ENCODE data around the gene ID3. TPM values are rescaled to one million over a fixed set of nuclear protein-coding genes. Genes with fewer than 3 reads are reported as not detected.
"Not testable (repeated sequence)": the region's sequence is repeated elsewhere in the genome, so short reads cannot be mapped to it uniquely, and the experiment has no call there.

The ID3 gene
- total RNA-seq, 1 experiment from 2014 or later = 460 TPM

DNA sequence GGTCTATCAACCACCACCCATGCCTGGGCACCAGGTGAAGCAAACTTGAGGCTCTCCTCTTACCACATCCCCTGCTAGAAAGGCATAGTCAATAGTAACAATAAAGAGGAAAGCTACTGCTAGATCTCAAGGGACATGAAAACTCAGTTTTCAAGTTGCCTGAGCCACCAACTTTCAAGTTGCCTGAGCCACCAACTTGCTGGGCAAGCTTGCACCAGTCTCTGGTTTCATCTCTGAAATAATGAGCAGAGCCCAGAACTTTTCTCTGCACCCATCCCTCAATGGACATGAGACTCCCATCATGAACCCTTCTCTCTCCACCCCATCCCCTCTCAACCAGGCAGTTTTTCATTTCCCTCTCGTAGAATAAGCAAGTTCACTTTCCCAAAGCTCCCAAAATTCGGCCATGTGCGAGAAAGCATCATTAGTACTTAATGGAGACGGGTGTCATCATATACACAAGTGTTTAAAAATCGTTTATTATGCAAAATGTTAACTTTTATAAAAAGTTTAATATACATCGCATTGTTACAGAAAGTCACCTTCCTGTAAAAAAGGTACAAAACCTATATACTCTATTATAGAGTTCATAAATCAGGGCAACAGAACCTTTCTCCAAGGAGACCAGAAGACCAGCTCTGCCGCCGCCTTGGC lies 1.7 kb downstream of the ID3 start:
- DNase-seq (ENCODE audit: low read depth) = no peak

DNA sequence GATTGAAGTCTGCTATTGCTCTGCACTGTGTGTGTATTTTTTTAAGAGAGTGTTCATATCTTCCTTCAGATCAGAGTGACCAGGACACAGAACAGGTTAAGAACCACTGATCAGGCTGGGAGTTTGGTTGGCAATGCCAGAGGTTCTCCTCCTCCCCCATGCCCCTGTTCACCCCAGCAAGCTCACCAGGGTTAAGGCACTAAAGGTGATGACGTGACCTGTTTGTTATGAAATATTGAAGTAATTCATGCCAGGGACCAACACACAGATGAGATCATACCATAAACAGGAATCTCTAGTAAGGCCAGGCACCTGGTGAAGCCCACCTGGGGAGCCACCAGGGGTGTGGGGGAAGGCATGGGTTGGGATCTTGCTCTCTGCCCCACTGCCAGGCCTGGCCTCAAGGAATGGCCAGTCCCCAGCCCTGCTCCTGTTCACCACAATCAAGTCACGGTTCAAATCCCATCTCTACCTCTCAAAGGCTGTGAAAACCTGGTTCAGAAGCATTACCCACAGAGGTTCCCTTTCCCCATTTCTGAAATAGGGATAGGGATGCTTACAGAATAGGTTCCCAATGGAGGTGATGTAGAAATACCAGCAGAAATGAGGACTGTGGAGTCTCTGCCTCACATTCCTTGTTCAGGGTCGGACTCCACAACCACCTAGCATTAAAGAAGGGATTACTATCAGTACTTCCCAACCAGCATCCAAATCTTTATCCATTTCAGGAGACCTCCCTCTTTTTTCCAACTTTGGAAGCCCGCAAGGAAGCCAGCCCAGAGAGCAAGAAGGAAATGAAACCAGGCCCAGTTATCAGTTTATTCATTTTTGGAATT lies 2.4 kb downstream of the ID3 start:
- peak; percentile 77 for DNase-seq (ENCODE audit: low read depth)
- in situ Hi-C loops (cut with HindIII; ENCODE audit: low pct_unique_long_range_greater_than_20kb, low sequenced_read_pairs) = no loop called here

More for the DNA sequence above, 1.7 kb downstream of the ID3 start:
- in situ Hi-C loops (cut with HindIII; ENCODE audit: low pct_unique_long_range_greater_than_20kb, low sequenced_read_pairs) = no loop called here

DNA sequence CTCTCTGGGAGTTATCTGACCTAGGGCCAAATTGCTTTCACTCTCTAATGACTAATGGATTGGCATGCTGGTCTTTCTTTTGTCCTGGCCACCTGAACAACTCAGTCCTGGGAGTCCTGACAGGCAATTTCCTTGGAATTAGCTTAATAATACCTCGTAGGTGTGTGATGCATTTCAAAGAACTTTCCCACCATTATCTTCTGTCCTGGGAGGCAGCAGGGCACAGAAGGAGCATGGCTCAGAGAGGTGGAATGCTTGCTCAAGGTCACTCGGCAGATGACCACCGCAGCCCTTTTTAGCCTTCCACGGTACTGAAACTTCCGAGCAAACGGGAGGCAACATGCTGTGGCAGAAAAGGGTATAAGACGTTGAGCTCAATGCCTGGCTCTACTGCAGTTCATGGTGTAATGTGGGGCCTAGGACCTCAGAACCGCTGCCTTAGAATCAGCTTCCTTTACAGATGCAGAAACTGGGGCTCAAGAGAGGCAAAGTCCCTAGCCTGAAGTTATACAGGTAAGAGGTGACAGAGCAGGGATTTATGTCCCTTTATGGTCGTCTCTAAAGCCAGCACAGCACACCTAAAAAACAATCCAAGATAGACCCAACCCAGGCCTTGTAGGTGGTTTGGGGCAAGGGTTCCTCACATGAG lies 3.2 kb downstream of the ID3 start:
- peak; percentile 85 for DNase-seq (ENCODE audit: low read depth)
- in situ Hi-C loops (cut with HindIII; ENCODE audit: low pct_unique_long_range_greater_than_20kb, low sequenced_read_pairs) = no loop called here

- no peak for DNase-seq (ENCODE audit: low read depth)
- in situ Hi-C loops (cut with HindIII; ENCODE audit: low pct_unique_long_range_greater_than_20kb, low sequenced_read_pairs) = no loop called here
Observed at GRCh38 chr1:23555270-23555985, 3.9 kb downstream of the ID3 start.

- DNase-seq (ENCODE audit: low read depth) = peak; percentile 81
- in situ Hi-C loops (cut with HindIII; ENCODE audit: low pct_unique_long_range_greater_than_20kb, low sequenced_read_pairs) = no loop called here
Observed at GRCh38 chr1:23554481-23555269, 4.6 kb downstream of the ID3 start.

- in situ Hi-C loops (cut with HindIII; ENCODE audit: low pct_unique_long_range_greater_than_20kb, low sequenced_read_pairs) = no loop called here
Observed at GRCh38 chr1:23554127-23554480, 5.2 kb downstream of the ID3 start.

DNA sequence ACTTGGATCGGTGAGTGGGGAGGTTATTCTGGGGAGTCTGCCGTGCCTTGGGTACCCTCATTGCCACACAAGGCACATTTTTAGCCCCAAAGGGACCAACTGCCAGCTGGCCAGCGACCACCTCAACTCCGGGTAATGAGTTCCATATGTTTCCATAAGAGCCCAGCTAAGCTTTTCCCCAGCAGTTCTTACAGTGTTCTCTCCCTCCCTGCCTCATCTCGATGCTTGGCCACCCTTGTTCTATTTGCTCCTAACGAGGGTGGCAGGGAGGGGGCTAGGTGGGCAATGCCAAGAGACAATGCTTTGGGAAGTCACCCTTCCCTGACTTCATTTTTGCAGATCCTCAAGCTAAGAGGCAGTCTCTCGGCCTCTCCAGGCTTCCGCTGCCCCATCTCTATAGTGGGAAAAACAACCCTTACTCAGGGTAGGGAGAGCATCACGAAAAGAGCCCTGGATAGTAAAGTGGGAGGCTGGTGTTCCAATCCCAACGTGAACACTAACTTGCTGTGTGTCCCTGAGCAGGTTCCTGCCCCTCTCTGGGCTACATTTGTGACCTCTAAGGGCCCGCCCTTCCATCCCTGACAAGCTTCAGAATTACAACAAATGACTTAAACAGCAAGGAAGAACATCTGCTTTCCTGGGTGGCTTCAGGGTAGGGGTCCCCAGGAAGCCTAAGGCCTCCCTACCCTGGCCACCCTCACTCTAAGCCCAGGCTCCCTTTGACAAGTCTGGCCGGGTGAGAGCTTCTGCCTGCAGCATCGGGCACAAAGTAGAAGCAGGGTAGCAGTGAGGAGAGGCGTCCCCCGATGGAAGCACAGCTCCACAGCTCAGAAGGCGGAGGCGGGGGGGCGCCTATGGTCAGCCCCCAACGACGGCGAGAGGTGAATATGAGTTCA lies 5.8 kb downstream of the ID3 start:
- in situ Hi-C loops (cut with HindIII; ENCODE audit: low pct_unique_long_range_greater_than_20kb, low sequenced_read_pairs) = no loop called here
- no peak for DNase-seq (ENCODE audit: low read depth)

More at GRCh38 chr1:23554127-23554480, 5.2 kb downstream of the ID3 start:
- no peak for DNase-seq (ENCODE audit: low read depth)

DNA sequence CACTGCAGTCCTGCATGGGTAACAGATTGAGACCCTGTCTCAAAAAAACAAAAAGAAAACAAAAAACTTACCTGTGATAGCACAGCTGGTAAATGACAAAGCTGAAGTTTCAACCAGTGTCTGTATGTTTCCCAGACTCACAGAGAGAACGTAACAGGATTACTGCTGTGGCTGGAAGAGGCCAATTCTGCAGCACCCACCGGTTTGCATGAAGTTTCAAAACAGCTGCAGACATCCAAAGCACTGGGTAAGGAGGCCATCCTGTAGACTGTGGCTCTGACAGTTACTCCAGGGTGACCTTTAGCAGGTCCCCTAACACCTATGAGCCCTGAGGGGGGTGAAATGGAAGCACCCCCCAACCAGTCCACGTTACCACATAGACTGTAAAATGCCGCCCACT lies 7.5 kb downstream of the ID3 start:
- in situ Hi-C loops (cut with HindIII; ENCODE audit: low pct_unique_long_range_greater_than_20kb, low sequenced_read_pairs) = no loop called here
- DNase-seq (ENCODE audit: low read depth) = no peak

DNA sequence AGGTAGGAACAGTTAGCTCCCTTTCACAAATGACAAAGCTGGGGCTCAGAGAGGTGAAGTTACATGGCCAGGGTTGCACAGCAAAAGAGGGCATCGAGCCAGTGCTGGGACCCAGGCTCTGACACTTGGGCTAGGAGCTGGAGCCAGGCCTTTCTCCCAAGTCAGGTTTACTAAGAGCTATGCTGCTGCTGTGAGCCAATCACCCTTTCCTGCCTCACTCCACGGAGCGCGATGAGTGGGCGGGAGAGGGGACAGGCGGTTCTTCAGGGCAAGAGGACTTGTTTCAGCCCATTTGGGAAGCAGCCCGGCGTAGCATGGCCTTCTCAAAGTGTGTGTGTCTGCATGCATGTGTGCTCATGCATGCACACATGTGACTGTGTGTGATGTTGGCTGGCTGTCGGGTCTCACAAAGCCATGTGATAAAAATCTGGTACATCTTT lies 10.6 kb downstream of the ID3 start:
- DNase-seq (ENCODE audit: low read depth) = no peak
- in situ Hi-C loops (cut with HindIII; ENCODE audit: low pct_unique_long_range_greater_than_20kb, low sequenced_read_pairs) = no loop called here

DNA sequence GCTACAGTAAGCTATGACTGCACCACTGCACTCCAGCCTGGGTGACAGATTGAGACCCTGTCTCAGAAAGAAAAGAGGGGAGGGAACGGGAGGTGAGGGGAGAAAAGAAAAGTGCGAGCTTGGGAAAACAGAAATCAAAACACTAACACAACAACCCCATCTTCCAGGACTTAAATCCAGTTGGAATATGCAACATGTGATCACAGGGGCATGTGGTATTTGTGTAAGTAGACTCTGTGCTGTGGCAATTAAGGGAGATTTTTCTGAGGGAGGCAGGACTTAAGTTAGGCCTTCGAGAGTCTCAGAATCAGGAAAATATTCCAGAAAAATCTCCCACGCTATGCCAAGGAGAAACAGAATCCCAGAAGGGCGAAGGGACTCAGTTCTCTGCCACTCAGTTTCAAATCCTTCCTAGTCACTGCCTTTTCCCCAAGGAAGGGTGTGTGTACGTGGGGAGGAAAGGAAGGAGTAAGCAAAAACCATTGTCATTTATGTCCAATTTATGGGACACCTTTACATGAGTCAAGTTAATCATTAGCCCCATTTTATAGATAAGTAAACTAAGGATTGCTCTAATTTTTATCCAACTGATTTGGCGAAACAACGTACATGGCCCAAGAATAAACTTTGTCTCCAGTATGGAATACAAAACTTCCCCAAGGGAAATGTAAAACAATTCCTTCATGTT lies 12.3 kb downstream of the ID3 start:
- in situ Hi-C loops (cut with HindIII; ENCODE audit: low pct_unique_long_range_greater_than_20kb, low sequenced_read_pairs) = no loop called here
- no peak for DNase-seq (ENCODE audit: low read depth)

DNA sequence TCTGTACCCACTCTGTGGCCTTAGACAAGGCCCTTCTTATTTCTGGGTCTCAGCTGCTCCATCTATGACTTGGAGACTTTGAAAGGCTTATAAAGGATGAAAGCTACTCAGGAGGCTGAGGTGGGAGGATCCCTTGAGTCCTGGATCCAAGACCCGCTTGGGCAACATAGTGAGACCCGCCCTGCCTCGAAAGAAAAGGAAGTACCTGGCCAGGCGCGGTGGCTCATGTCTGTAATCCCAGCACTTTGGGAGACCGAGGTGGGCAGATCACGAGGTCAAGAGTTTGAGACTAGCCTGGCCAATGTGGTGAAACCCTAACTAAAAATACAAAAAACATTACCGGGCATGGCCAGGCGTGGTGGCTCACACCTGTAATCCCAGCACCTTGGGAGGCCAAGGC lies 13.4 kb downstream of the ID3 start:
- DNase-seq (ENCODE audit: low read depth) = no peak
- in situ Hi-C loops (cut with HindIII; ENCODE audit: low pct_unique_long_range_greater_than_20kb, low sequenced_read_pairs) = no loop called here

- peak; percentile 71 for DNase-seq (ENCODE audit: low read depth)
- in situ Hi-C loops (cut with HindIII; ENCODE audit: low pct_unique_long_range_greater_than_20kb, low sequenced_read_pairs) = no loop called here
Observed at GRCh38 chr1:23544444-23545389, 14.6 kb downstream of the ID3 start.

GRCh38 chr1:23543707-23544443 lies 15.4 kb downstream of the ID3 start:
- DNase-seq (ENCODE audit: low read depth) = peak; percentile 47
- in situ Hi-C loops (cut with HindIII; ENCODE audit: low pct_unique_long_range_greater_than_20kb, low sequenced_read_pairs) = no loop called here

- in situ Hi-C loops (cut with HindIII; ENCODE audit: low pct_unique_long_range_greater_than_20kb, low sequenced_read_pairs) = not testable (repeated sequence)
- peak; percentile 50 for DNase-seq (ENCODE audit: low read depth)
Observed at GRCh38 chr1:23542940-23543339, 16.4 kb downstream of the ID3 start.

- in situ Hi-C loops (cut with HindIII; ENCODE audit: low pct_unique_long_range_greater_than_20kb, low sequenced_read_pairs) = no loop called here
- peak; percentile 95 for DNase-seq (ENCODE audit: low read depth)
Observed at GRCh38 chr1:23539698-23540266, 19.5 kb downstream of the ID3 start.
